Hematopoietic multipotent progenitor cell treated with erythropoietin and hydrocortisone succinate and interleukin-3 and kit ligand, for 4 days (in vitro differentiated cells): ENCODE data around the gene PITPNM2.

Experiments
- DNase-seq: peaks from one replicate; pipeline ENCODE4 v3.0.0-alpha.2; 2015

The PITPNM2 gene

DNA sequence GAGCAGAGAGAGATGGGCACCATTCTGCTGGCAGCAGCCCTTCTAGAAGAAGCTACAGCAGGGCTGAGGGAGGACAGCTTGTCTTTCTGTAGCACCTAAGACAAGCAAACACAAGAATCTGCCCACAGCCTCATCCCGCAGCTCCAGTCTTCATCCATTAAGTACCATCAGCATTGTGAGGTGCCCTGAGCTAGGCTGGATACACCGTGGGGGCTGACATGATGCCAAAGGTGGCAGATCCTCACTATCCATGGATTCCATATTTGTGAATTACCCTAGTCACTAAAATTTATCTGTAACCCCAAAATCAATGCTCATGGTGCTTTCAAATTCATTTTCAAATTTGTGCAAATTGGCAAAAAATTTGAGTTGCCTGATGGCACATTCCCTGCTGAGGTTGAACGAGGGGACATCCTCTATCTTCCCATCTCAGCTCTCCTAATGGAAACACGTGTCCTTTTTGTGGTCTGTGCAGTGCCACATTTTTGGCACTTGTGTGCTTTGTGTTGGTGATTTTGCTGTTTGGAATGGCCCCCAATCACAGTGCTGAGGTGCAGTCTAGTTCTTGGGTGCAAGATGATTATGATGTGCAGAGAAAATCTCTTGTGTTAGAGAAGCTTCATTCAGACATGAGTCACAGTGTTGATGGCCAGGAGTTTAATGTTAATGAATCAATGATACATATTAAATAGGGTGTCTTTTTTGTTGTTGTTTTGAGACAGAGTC lies 7.0 kb downstream of the PITPNM2 start:
- DNase-seq: no peak

DNA sequence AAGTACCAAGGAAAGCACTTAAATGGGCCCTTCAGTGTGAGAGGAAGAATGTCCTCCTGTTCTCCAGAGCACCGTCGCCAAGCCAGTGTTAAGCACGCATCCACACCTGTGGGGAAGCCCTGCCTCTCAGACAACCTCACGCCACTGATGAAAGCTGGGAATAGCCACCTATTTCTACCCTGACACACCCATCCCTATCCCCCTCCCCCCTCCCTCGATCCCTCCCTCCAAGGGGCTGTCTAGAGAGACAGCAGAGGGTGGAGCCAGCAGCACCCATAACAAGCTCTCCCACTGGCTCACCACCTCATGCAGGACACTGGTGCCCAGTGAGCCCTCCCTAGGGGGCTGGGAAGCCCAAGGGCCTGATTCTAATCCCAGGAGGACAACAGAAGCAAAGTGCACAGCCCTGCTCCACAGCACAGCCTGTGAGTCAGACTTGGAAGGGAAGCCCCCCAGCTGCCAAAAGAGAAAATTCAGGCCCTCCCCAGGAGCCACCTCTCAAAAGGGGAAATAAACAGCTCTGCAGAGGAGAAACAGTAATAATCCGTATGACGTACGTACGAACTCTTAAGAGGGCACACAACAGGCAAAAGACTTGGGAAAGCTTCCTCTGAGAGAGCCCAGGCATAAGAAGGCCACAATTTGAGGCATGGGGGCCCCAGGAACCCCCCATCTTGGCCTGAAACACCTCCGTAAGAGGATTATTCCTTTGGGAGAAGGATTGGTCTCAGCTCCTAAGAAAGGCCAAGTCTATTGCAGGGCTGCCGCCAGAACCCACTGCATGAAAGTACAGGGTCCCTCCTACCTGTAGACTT lies 7.8 kb downstream of the PITPNM2 start:
- DNase-seq: peak; percentile 81

DNA sequence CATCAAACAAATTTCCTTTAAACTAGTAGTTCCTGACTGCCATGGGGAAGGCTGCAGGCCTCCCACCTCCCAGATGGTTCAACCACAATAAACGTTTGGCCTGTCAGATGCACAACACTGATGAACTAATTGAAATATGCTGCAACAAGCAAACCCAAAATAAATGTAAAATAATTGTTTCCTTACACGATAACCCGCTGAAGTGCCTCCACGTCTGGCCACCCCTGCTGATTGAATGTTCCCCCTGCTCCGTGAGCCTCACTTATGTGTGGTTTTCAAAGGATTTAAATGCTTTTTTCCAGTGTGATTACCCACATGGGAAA lies 8.4 kb downstream of the PITPNM2 start:
- no peak for DNase-seq

DNA sequence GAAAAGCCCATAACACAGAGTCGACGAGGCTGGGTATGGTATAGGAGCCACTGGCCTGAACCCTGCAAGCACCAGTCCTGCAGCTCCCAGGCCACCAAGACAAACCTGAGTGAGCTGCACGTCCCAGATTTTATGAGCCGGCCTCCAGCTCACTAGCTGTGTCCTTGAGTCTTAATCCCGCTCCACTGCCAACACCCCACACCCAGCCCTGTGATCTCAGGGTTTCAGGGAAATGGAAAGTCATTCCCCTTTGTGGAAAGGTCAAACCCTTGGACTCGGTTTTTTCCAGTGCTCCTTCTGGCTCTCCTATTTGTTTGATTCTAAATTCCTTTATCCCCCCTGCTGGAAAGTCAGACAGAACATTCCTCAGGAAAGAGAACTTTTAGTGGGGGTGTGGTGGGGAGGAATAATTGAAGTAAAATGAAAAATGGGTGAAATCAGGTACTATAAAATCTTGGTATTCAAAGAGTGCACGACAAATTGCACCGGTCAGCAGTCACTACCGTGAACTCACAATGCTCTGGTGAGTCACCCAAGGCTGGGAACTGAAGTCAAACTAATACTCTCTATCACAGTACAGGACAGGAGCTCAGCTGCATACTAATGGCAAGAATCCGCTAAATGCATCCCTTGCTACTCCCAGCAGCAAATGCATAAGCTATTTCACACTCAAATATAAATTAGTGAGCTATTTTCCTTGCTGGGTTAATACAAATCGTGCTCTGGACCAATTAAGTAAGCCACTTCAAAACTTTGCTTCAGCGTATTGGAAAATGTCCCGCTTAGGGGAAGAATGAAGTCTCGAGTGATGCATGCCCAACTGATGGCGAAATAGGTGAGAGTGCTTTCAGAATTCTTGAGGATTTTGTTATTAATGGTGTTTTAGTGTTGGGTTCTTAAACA lies 9.0 kb downstream of the PITPNM2 start:
- DNase-seq: no peak

DNA sequence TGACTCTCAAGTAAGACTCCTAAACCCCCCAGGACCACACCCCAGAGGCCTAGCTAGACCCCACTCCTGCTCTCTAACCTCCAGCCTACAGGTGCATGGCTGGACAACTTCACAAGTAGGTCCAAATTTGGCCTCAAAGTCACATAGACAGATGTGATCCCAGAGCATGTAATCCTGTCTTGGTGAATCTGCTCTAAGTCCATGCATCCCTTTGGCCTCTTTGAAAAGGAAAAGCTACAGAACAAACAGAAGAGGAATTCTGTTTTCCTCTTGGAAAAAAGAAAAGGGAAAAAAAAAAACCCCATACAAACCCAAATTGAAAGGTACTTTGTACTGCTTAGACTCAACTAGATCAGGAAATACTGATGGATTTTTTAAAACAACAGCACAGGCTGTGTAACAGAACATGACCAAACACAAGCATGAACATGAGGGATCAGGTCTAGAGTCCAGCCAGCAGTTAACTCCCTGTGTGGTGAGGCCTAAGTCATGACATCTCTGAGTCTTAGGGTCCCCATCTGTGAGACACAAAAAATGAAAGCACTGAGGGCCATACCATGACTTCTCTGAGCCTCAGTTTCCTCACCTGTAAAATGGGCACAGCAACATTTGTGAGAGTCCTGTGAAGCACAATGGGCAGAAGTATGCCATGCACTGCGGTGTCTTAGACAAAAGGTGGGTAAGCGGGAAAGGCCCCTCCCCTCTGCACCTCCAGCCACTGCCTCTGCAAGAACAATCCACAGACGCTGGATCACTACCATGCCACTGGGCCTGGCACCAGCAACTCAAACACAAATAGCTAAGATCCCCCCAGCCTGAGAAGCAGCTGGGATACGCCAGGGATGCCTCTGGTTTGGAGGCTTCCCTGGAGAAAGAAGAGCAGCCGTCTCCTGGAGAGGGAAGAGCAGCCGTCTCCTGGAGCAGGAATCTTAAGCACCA lies 9.9 kb downstream of the PITPNM2 start:
- DNase-seq: no peak

DNA sequence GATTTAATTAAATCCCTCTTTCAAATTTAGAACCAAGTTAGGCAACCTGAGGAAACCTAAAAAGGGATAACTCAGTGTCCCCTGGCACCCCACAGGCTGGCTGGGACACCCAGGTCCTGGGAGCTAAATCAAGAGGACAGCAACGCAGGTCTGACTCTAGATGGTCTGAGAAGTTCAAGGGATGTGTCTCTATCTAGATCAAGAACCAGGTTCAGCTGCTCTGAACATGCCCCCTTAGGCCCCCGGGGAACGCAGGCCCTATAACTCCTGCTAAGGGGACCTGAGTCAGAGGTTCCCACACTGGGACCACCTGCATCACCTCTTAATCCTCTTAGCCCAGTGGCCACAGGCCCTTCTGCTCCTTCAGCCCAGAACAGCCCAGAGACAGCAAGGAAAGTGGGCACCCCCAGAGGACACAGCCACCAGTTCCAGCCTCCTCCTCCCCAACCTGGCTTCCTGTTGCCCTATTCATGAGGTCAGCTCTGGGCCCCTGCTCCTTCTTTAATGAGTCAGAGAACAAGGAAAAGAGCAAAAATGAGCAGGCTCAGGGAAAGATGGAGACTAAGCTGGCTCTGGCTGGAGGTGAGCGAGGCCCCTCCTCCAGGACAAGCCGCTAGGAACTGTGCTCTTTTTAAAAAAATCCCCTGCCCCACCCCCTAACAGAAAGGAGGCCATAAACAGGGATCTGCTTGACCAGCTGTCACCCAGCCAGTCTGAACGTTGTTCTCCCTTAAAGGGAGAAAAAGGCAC lies 10.8 kb downstream of the PITPNM2 start:
- DNase-seq: no peak

DNA sequence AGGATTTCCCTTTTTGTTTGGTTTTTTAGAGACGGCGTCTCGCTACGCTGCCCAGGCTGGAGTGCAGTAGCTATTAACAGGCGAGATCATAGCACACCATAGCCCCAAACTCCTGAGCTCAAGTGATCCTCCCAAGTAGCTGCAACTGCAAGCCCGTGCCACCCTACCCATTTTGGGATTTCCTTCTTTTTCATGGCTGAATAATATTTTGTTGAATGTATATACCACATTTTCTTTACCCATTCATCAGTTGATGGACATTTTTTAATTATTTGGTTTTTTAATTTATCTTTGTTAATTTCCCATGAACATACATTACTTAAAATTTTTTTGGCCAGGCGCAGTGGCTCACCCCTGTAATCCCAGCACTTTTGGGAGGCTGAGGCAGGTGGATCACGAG lies 15.2 kb downstream of the PITPNM2 start:
- no peak for DNase-seq

DNA sequence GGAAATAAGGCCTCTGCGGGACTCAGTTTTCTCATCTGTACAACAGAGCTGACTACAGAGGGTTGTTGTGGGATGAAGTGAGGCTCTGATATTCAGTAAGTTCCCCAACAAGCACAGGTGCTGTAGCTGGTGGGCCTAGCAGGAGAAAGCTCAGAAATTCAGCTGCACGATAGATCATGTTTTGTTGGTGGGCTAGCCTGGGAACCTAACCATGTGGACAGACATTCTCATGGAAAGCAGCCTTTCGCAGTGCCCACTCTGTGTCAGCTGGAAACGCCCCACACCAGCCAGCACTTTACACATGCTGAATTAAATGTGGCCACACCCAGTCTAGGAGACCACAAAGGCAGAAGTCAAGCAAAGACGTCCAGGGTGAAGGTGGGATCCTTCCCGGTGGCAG lies 16.1 kb downstream of the PITPNM2 start:
- peak; percentile 75 for DNase-seq

DNA sequence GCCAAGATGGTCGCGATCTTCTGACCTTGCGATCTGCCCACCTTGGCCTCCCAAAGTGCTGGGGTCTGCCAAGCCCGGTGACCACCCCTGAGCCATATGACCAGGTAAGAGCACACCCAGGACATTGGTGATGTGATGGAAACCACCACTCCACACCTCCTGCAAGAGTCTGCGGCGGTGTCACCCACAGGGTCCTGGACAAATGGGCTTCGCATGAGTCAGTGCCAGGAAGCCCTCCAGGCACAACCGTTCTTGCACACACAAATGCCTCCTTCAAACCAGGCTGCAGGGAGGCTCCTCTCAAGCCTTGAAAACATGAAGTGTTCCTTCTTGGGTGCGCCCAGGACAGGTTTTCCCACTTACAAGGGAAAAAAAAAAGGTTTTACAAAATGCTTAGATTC lies 16.6 kb downstream of the PITPNM2 start:
- no peak for DNase-seq

DNA sequence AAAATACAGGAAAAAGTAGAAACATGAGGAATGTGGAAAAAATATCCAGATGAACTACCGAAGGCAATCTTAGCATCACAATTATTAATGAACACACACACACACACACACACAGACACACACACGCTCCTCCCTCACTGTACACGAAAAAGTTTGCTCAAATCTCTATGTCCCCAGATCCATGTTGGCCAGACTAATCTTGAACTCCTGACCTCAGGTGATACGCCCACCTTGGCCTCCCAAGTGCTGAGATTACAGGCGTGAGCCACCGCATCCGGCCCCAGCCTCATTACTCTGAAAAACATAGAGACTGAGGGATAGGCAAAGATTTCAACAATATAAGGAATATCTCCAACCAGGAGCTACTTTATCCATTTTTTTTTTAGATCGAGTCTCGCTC lies 17.2 kb downstream of the PITPNM2 start:
- no peak for DNase-seq

DNA sequence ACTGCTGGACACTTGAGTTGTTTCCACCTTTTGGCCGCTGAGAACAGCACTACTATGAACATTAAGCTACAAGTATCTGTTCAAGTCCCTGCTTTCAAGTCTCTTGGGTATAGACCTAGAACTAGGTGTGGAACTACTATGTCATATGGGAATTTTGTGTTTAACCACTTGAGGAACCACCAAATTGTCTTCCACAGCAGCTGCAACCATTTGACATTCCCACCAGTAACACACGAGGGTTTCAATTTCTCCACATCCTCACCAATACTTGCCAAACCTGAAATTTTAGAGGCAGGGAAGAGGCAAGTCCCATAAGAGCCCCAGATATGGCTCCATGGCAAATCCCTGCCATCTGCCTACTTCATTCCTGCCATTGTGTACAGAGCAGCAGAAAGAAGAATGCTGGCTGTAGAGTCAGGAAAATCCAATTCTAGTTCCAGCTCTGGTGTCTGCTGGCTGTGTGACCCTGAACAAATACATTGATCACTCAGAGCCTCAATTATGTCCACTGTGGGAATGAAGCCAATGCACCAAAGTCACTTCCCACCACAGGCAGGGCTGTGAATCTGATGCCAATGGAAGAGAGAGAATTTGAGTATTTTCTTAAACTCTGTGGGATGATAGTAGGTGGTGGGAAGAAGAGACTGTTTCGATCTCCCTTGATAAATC lies 17.8 kb downstream of the PITPNM2 start:
- DNase-seq: no peak

DNA sequence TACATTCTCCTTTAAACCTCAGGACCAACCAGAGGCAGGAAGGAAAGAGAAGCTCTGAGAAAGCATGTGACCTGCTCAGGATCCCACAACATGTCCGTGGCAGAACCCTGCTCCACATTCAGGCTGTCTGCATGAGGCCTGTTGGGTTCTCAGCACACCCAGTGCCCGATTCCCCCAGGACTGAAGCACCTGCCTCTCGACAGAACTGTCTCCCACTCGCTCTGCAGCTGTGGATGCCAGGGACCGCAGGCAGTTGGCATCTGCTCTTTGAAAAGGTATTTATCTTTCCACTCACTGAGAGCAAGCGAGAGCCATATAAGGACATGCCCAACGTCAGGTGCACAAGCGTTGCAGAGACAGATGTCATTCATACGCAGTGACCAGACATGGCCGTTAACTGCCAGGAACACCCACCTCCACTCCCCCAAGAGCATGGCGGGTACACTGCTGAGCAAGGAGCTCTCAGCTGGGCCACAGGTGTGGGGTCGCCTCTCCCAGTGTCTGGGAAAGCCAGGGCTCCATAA lies 18.9 kb downstream of the PITPNM2 start:
- no peak for DNase-seq

DNA sequence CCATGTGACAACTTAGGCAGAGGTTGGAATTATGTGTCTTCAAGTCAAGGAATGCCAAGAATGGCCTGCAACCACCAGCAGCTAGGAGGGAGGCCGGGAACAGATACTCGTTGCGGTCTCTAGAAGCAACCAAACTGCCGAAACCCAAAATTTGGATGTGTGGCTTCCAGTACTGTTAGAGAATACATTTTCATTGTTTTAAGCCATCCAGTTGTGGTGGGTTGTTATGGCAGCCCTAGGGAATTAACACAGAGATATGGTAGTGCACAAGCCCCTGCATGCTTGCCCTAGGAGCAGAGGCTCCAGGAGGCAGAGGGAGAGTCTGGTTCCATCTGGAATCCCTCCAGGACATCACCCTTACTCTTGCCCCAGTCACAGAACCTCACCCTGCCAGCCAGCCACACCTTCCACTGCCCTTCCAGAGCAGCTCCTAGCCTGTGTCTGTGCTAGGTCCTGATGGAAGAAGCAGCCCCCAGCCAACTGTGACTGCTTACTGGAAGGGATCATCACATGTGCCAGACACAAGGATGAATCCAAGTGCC lies 19.5 kb downstream of the PITPNM2 start:
- DNase-seq: no peak

DNA sequence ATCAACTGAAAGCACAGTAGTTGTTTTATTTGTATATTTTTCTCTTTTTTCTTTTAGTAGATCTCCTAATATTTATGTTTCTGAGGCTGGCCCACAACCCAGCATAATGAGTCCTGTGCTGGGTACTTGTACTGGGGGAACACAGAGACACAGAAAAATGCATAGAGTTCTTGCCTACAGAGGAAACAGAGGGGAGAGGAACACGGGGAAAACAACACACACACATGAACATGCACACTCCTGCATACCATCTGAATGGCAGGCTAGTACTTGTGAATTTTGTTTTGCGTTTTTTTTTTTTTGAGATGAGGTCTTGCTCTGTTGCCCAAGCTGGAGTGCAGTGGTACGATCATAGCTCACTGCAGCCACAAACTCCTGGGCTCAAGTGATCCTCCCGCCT lies 21.3 kb downstream of the PITPNM2 start:
- DNase-seq: no peak

DNA sequence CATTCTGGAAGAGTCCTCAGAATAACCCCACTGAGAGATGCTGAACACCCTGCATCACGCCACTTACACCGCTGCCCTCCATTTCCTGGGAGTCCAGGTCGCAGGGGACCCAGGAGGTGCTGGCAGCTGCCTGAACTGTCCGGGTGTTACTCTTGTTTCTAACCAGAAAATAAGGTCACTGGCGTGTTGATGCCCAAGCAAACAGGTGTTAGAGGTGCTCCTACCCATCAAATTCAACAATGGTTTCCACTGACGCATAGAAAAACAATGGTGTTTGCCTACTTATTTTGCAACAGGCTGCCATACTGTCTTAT lies 23.8 kb downstream of the PITPNM2 start:
- DNase-seq: no peak

DNA sequence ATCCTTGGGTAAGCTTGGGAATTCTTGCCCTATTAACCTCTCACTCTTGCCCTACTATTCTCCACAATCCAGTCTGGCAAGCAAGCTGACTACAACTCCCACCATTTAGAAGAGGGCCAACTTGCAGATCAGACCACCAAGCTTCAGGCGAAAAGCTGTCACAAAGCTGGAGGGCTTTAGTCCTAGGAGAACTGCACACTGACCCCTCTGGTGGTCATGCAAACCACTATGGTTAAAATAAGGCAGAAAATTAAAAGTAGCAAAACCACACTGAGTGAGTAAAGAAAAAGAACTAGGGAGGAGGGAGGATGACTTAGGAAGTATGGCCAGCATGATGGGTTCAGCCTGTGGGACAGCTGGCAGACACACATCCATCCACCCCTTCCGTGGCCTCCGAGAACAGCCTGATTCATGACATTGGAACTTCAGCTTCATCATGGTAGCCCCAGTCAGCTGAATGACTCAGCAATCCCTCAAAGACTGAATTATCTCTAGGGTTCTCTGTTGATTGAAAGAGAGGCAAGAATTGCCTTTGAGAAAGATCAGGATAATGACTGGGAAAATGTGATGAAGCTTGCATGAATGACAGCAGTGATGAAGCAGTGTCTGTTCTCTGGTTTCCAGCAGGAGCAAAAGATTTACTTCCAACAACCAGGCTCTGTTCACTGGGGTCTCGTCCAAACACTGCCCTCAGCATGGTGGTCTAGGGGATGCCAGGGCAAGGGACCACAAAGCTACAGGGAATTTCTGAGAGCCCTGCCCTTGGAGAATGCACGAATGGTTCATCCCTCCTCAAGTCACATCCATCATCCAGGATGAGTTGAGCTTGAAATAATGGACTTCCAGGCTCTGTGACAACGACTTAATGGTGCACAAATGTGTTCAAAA lies 24.4 kb downstream of the PITPNM2 start:
- peak; percentile 83 for DNase-seq

DNA sequence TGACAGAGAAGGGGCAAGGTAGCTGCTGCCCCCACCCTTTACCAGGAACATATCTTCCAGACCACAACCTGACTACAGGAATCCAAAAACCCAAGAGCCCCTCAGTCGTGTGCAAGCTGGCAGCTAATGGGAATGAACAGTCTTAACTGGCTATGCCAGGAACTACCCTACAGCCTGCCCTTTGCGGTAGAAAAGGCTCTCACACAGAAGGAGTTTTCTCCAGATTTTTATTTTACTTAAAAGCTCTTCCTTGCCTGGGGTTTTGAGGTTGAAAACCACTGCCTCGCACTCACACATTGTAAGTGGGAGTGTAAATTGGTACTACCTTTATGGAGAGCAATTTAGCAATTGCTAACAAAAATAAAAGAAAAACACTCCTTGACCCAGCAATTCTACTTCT lies 28.3 kb downstream of the PITPNM2 start:
- DNase-seq: no peak

DNA sequence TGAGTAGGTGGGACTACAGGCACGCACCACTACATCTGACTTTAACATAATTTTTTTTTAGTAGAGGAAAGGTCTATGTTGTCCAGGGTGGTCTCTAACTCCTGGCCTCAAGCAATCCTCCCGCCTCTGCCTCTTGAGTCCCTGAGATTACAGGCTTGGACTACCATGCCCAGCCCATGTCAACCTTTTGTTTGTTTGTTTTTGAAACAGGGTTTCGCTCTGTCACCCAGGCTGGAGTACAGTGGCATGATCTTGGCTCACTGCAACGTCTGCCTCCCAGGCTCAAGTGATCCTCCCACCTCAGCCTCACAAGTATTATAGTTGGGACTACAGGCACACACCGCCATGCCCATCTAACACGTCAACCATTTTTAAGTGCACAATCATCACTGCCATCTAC lies 29.2 kb downstream of the PITPNM2 start:
- no peak for DNase-seq

DNA sequence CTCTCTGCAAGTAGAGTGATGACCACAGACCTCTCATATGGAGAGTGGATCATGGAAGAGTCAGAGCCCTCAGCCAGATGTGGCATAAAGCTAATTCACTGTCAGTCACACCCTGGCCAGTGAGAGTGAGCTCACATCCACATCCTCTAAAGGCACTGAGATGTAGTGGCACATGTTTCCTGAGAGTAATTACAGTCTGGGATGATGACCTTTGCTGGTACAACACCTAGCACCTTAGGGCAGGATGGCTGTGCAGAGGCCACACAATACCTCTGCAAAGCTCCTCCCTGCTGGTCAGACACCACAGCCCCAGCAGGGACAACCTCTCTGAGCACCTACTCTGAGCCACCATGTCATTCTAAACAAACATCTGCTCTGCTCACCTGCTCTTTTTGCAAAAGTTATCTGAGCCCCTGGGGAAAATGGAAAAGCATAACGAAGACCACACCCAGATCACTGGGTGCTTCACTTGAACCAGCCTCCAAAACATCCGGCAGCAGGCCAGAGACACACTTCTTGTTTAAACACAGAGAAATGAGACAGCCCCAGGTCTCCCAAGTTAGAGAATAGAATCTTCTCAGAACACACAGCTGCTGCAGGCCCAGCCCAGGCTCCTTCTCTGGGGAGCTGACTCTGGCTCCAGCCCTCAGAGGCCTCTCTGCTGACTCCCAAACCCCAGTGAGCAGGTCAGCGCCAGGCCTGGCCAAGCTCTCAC lies 30.3 kb downstream of the PITPNM2 start:
- DNase-seq: no peak
